HCT116 (cell line): ENCODE results near the gene HYKK. TPM values are rescaled to one million over a fixed set of nuclear protein-coding genes. Genes with fewer than 3 reads are reported as not detected.

Experiments
- ATAC-seq: fragments of 200-7000 bp; cut with Tn5 transposase; 2 replicates; pipeline ENCODE4 v1.9.1; 2020; ENCODE audit warnings: mild to moderate bottlenecking, moderate library complexity
- BruUV-seq: library from RNA; stranded (reverse); fragments of 400-500 nt; replicated peaks from 2 replicates; lab custom pipeline; 2021; lab: Mats Ljungman, UMichigan
- CTCF ChIA-PET: fragments of 300-600 bp; sonication (Branson Sonifier 250); formaldehyde crosslinking; loops from one replicate; lab custom pipeline; 2021; ENCODE audit warnings: antibody characterized with exemption; lab: Charles Lee
- POLR2A ChIA-PET: fragments of 300-600, 350-600 bp; sonication (Branson Sonifier 250); formaldehyde crosslinking; loops from one replicate; lab custom pipeline; 2021; ENCODE audit warnings: antibody characterized with exemption; lab: Charles Lee
- RAD21 ChIA-PET, 2 experiments: fragments of 300-600 bp; sonication (Branson Sonifier 250); formaldehyde crosslinking; loops; one replicate each; lab custom pipeline; 2023; ENCODE audit warnings: low total read pairs in 2 of 2; ENCODE audit not compliant: uncharacterized antibody in 2 of 2, unreplicated experiment in 2 of 2, low non-redundant PET in 1 of 2; lab: Charles Lee
- DNase-seq: peaks from one replicate; pipeline ENCODE4 v3.0.0-alpha.2; 2010; ENCODE audit warnings: low read depth, low spot score
- H2AFZ ChIP-seq: fragments of 200-600 bp; shearing (Covaris generic), sonication (generic); 2 replicates; pipeline ENCODE4 v1.6.1; 2017; ENCODE audit warnings: low read depth, mixed run types, mixed read lengths, antibody characterized with exemption, low read length; ENCODE audit not compliant: poor library complexity, severe bottlenecking
- H3K27ac ChIP-seq: 2 replicates; pipeline ENCODE4 v1.5.1; 2012; ENCODE audit warnings: low read depth, low read length
- H3K27me3 ChIP-seq: fragments of 200-600 bp; sonication (generic); 2 replicates; pipeline ENCODE4 v1.6.1; 2016; ENCODE audit warnings: mixed run types, low read length, mixed read lengths; ENCODE audit not compliant: insufficient read depth
- H3K36me3 ChIP-seq, 2 experiments: fragments of 200-500 bp in 1 of 2; fragments of 200-600 bp in 1 of 2; sonication (Bioruptor generic) in 1 of 2; sonication (generic) in 1 of 2; 2 replicates each; pipeline versions ENCODE4 v1.5.1 to v1.6.1; 2014 to 2016; ENCODE audit warnings: low read length in 2 of 2, inconsistent platforms in 1 of 2, mixed read lengths in 1 of 2, mixed run types in 1 of 2; ENCODE audit not compliant: insufficient read depth in 2 of 2, control insufficient read depth in 1 of 2
- H3K4me1 ChIP-seq, 2 experiments: fragments of 200-600 bp in 1 of 2; sonication (generic) in 1 of 2; 2 replicates each; pipeline versions ENCODE4 v1.5.1 to v1.6.1; 2012 to 2017; ENCODE audit warnings: low read length in 2 of 2, inconsistent platforms in 1 of 2, mild to moderate bottlenecking in 1 of 2, mixed read lengths in 1 of 2, mixed run types in 1 of 2, moderate library complexity in 1 of 2; ENCODE audit not compliant: insufficient read depth in 2 of 2, control insufficient read depth in 1 of 2
- H3K4me2 ChIP-seq: fragments of 200-600 bp; sonication (generic); 2 replicates; pipeline ENCODE4 v1.6.1; 2017; ENCODE audit warnings: mixed run types, low read length, mixed read lengths
- H3K4me3 ChIP-seq, 2 experiments: fragments of 200-600 bp in 1 of 2; sonication (generic) in 1 of 2; replicated peaks in 1 of 2; 2 replicates each; pipeline ENCODE4 v1.5.1; 2011 to 2016; ENCODE audit warnings: low read length in 2 of 2, control low read depth in 1 of 2, low read depth in 1 of 2, mild to moderate bottlenecking in 1 of 2, mixed read lengths in 1 of 2, mixed run types in 1 of 2
- H3K79me2 ChIP-seq: fragments of 200-600 bp; sonication (generic); 2 replicates; pipeline ENCODE4 v1.6.1; 2017; ENCODE audit warnings: mild to moderate bottlenecking, mixed run types, low read length, moderate library complexity, mixed read lengths; ENCODE audit not compliant: insufficient read depth
- H3K9ac ChIP-seq: fragments of 200-600 bp; sonication (generic); 2 replicates; pipeline ENCODE4 v1.6.1; 2016; ENCODE audit warnings: low read length, mixed read lengths
- H3K9me2 ChIP-seq: fragments of 200-600 bp; sonication (generic), shearing (Covaris generic); 2 replicates; pipeline ENCODE4 v1.6.1; 2017; ENCODE audit warnings: mixed run types, mild to moderate bottlenecking, moderate library complexity; ENCODE audit not compliant: insufficient read depth
- H3K9me3 ChIP-seq, 2 experiments: fragments of 200-500 bp in 1 of 2; fragments of 200-600 bp in 1 of 2; sonication (Bioruptor generic) in 1 of 2; sonication (generic) in 1 of 2; 2 replicates each; pipeline ENCODE4 v1.6.1; 2014 to 2017; ENCODE audit warnings: low read length in 2 of 2, mixed read lengths in 2 of 2, inconsistent platforms in 1 of 2, low read depth in 1 of 2, mild to moderate bottlenecking in 1 of 2, mixed run types in 1 of 2, moderate library complexity in 1 of 2; ENCODE audit not compliant: control insufficient read depth in 1 of 2, insufficient read depth in 1 of 2
- H4K20me1 ChIP-seq: fragments of 200-600 bp; sonication (generic), shearing (Covaris generic); 2 replicates; pipeline ENCODE4 v1.6.1; 2017; ENCODE audit warnings: mixed run types, mild to moderate bottlenecking, moderate library complexity; ENCODE audit not compliant: insufficient read depth
- ATF3 ChIP-seq: IDR thresholded peaks from 2 replicates; pipeline ENCODE4 v1.6.1; 2012
- CBX3 ChIP-seq: IDR thresholded peaks from 2 replicates; pipeline ENCODE4 v1.6.1; 2012; ENCODE audit warnings: low read depth
- CTCF ChIP-seq, 3 experiments: fragments of 200-600 bp in 1 of 3; sonication (generic) in 1 of 3; IDR thresholded peaks in 2 of 3; conservative IDR thresholded peaks in 1 of 3; 2 replicates each; pipeline ENCODE4 v1.5.1; 2012 to 2017; ENCODE audit warnings: low read depth in 2 of 3, low read length in 2 of 3, antibody characterized with exemption in 1 of 3, borderline replicate concordance in 1 of 3, control low read depth in 1 of 3, mild to moderate bottlenecking in 1 of 3, mixed read lengths in 1 of 3, mixed run types in 1 of 3, moderate library complexity in 1 of 3; ENCODE audit not compliant: insufficient read depth in 1 of 3
- ELF1 ChIP-seq: IDR thresholded peaks from 2 replicates; pipeline ENCODE4 v1.6.1; 2012; ENCODE audit warnings: low read depth, borderline replicate concordance
- JUND ChIP-seq: IDR thresholded peaks from 2 replicates; pipeline ENCODE4 v1.6.1; 2012
- MAX ChIP-seq: IDR thresholded peaks from 2 replicates; pipeline ENCODE4 v1.6.1; 2012
- RAD21 ChIP-seq: IDR thresholded peaks from 2 replicates; pipeline ENCODE4 v1.6.1; 2012; ENCODE audit warnings: low read depth, mild to moderate bottlenecking
- SIN3A ChIP-seq: IDR thresholded peaks from 2 replicates; pipeline ENCODE4 v1.6.1; 2012; ENCODE audit warnings: low read depth
- TCF7L2 ChIP-seq: IDR thresholded peaks from 2 replicates; pipeline ENCODE4 v1.7.0; 2011; ENCODE audit warnings: borderline replicate concordance, inconsistent platforms; ENCODE audit not compliant: insufficient read depth, insufficient read length; ENCODE audit errors: extremely low read depth
- YY1 ChIP-seq: IDR thresholded peaks from 2 replicates; pipeline ENCODE4 v1.6.1; 2011; ENCODE audit warnings: low read length, low read depth, moderate library complexity, mild to moderate bottlenecking; ENCODE audit not compliant: insufficient replicate concordance; ENCODE audit errors: extremely low read depth
- ZFX ChIP-seq: fragments of 450-650 bp; IDR thresholded peaks from 2 replicates; pipeline ENCODE4 v1.6.1; 2017
- ZNF274 ChIP-seq: fragments of 200-500 bp; sonication (Bioruptor generic); IDR thresholded peaks from 2 replicates; pipeline ENCODE4 v1.6.1; 2014; ENCODE audit warnings: mild to moderate bottlenecking, low read depth, low read length, inconsistent platforms
- intact Hi-C: fragments of 100-400 bp; cut with micrococcal nuclease; formaldehyde crosslinking; loops from 2 replicates; pipeline ENCODE4 v1.10.0; 2022
- total RNA-seq: library from RNA; stranded (reverse); gene quantifications from one replicate; pipeline ENCODE4 v1.2.1, GENCODE V29; 2021; ENCODE audit not compliant: unreplicated experiment

HYKK gene
- total RNA-seq, 1 experiment from 2014 or later, result 6.2 TPM

GRCh38 chr15:78570710-78571109, 63.3 kb downstream of the HYKK start:
- DNase-seq (no peak), ATAC-seq (no peak)
- H3K4me2 ChIP-seq, result no peak overlapping the region
- no peaks in the 10 kb centered on the region for H3K9me3 ChIP-seq
- no peaks in the 10 kb centered on the region for H3K9me2 ChIP-seq
- ChIA-PET CTCF (no interaction called here), RAD21 (no interaction called here), POLR2A (no interaction called here)
- H3K27me3 ChIP-seq, result no peaks in the 10 kb centered on the region
- no TSS peak for BruUV-seq
- intact Hi-C loops, result no loop called here
- TF ChIP-seq CTCF (IDR thresholded peaks at IDR 0.05 in 2 of 3, conservative IDR thresholded peaks at IDR 0.05 in 1 of 3; ENCODE audit: borderline replicate concordance in 1 of 3, insufficient read depth in 1 of 3, low read depth in 2 of 3, low read length in 2 of 3) (no peak; a peak in 1 of 6 replicates), ELF1 (no peak), RAD21 (0 out of 2 replicates have a peak, but pooled peaks have one; percentile 16)
- no peak overlapping the region for H2AFZ ChIP-seq
- H3K9ac ChIP-seq, result no peak overlapping the region
- H3K4me1 ChIP-seq, result peaks cover 0 to 7% of the 10 kb centered on the region in 2 experiments; a peak in 1 of 4 replicates
- peaks cover 66% of the 10 kb centered on the region for H3K79me2 ChIP-seq
- no peaks in the 10 kb centered on the region for H3K36me3 ChIP-seq
- H3K27ac ChIP-seq, result no peak overlapping the region
- no peaks in the 10 kb centered on the region; the same call in 1 of the 2 replicates for H4K20me1 ChIP-seq
- no peak overlapping the region for H3K4me3 ChIP-seq

- ATAC-seq (no peak), DNase-seq (no peak)
- Histone ChIP-seq H3K4me3 (no peak overlapping the region), H3K27me3 (no peaks in the 10 kb centered on the region), H4K20me1 (no peaks in the 10 kb centered on the region; the same call in 1 of the 2 replicates), H2AFZ (no peak overlapping the region), H3K79me2 (peaks cover 66% of the 10 kb centered on the region), H3K4me2 (no peak overlapping the region), H3K9ac (no peak overlapping the region), H3K9me3 (no peaks in the 10 kb centered on the region), H3K9me2 (no peaks in the 10 kb centered on the region), H3K4me1 (peaks cover 0 to 4% of the 10 kb centered on the region in 2 experiments; a peak in 1 of 4 replicates), H3K36me3 (no peaks in the 10 kb centered on the region), H3K27ac (no peak overlapping the region)
- CTCF ChIA-PET, result no interaction called here
- POLR2A ChIA-PET, result no interaction called here
- RAD21 ChIA-PET, result no interaction called here
- no TSS peak for BruUV-seq
- intact Hi-C loops, result no loop called here
- TF ChIP-seq TCF7L2 (no peak), JUND (no peak), ZFX (no peak), SIN3A (no peak), YY1 (no peak), ZNF274 (no peak), MAX (no peak), CTCF (IDR thresholded peaks at IDR 0.05 in 2 of 3, conservative IDR thresholded peaks at IDR 0.05 in 1 of 3; ENCODE audit: borderline replicate concordance in 1 of 3, insufficient read depth in 1 of 3, low read depth in 2 of 3, low read length in 2 of 3) (no peak), ATF3 (no peak), CBX3 (no peak)
Measured at GRCh38 chr15:78571382-78571781, 64.0 kb downstream of the HYKK start.
